Measurements from ENCODE around the gene C2orf92. TPM values are rescaled to one million over a fixed set of nuclear protein-coding genes. Genes with fewer than 3 reads are reported as not detected.
"Not testable (repeated sequence)": the region's sequence is repeated elsewhere in the genome, so short reads cannot be mapped to it uniquely, and the experiment has no call there.

Gene C2orf92
- total RNA-seq, 2 experiments from 2014 or later = 5.9 to 11.2 TPM

DNA sequence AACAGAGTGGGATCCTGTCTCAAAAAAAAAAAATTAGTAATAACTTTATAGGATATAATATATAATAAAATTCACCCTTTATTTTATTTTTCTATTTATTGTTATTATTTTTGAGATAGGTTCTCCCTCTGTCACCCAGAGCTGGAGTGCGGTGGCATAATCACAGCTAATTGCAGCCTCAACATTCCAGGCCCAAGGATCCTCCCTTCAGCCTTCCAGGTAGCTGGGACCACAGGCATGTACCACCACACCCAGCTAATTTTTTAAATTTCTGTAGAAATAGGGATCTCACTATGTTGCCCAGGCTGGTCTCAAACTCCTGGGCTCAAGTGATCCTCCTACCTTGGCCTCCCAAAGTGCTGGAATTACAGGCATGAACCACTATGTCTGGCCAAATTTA is 958 bp downstream of the C2orf92 start:
- Histone ChIP-seq H3K79me2 (ENCODE audit: insufficient read depth, low read depth, low read length) (no peaks in the 10 kb centered on the region), H3K4me2 (ENCODE audit: low read length) (no peak overlapping the region), H4K20me1 (ENCODE audit: insufficient read depth, low read length) (no peaks in the 10 kb centered on the region), H3K4me1 (ENCODE audit: insufficient read depth, low read length, poor library complexity, severe bottlenecking) (peaks cover 7% of the 10 kb centered on the region), H2AFZ (ENCODE audit: low read length) (no peak overlapping the region), H3K4me3 (ENCODE audit: low read depth, low read length, poor library complexity, severe bottlenecking) (no peak overlapping the region), H3K27ac (ENCODE audit: low read depth, low read length, poor library complexity, severe bottlenecking) (no peak overlapping the region), H3K36me3 (ENCODE audit: insufficient read depth, low read length) (no peaks in the 10 kb centered on the region), H3K9me2 (ENCODE audit: insufficient read depth, low read length) (no peaks in the 10 kb centered on the region), H3K9me3 (ENCODE audit: low read length) (no peaks in the 10 kb centered on the region)
- no peak for DNase-seq (ENCODE audit: low spot score)
- intact Hi-C loops (cut with micrococcal nuclease; ENCODE audit: unreplicated experiment) = no loop called here
- ChIA-PET POLR2A (no interaction called here), CTCF (ENCODE audit: unreplicated experiment) (no interaction called here)
- BruUV-seq (replicated peaks) = no TSS peak
- TF ChIP-seq, protein P1, sequence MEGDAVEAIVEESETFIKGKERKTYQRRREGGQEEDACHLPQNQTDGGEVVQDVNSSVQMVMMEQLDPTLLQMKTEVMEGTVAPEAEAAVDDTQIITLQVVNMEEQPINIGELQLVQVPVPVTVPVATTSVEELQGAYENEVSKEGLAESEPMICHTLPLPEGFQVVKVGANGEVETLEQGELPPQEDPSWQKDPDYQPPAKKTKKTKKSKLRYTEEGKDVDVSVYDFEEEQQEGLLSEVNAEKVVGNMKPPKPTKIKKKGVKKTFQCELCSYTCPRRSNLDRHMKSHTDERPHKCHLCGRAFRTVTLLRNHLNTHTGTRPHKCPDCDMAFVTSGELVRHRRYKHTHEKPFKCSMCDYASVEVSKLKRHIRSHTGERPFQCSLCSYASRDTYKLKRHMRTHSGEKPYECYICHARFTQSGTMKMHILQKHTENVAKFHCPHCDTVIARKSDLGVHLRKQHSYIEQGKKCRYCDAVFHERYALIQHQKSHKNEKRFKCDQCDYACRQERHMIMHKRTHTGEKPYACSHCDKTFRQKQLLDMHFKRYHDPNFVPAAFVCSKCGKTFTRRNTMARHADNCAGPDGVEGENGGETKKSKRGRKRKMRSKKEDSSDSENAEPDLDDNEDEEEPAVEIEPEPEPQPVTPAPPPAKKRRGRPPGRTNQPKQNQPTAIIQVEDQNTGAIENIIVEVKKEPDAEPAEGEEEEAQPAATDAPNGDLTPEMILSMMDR (conservative IDR thresholded peaks at IDR 0.05; ENCODE audit: low read length) = no peak
- TF ChIP-seq EZH2phosphoT487 (IDR thresholded peaks at IDR 0.05; ENCODE audit: borderline replicate concordance, low read depth, low read length) = no peak

DNA sequence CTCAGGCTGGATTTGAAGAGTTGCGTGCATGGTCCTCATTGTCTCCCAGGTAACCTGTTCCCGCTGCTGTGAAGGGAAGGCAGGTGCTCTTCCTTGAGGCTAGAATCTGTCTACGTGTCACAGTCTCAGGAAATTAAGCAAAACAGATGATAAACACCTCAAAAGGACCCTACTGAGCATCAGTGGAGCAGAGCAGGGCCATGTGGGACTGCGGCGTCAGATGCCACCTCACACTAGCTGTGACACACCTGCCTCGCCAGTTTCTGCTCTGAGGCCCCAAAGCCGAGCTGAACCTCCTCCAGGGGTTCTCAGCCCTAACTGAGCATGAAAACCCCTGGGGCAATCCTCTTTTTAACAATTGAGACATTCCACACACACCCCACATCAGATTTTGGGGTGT is 2.0 kb downstream of the C2orf92 start:
- H3K27ac ChIP-seq (ENCODE audit: low read depth, low read length, poor library complexity, severe bottlenecking) = no peak overlapping the region
- CTCF ChIA-PET (ENCODE audit: unreplicated experiment) = no interaction called here
- no peaks in the 10 kb centered on the region for H3K9me2 ChIP-seq (ENCODE audit: insufficient read depth, low read length)
- no peaks in the 10 kb centered on the region for H3K9me3 ChIP-seq (ENCODE audit: low read length)
- no peaks in the 10 kb centered on the region for H3K79me2 ChIP-seq (ENCODE audit: insufficient read depth, low read depth, low read length)
- peaks cover 7% of the 10 kb centered on the region for H3K4me1 ChIP-seq (ENCODE audit: insufficient read depth, low read length, poor library complexity, severe bottlenecking)
- no peaks in the 10 kb centered on the region for H4K20me1 ChIP-seq (ENCODE audit: insufficient read depth, low read length)
- no peak overlapping the region for H2AFZ ChIP-seq (ENCODE audit: low read length)
- no peak for DNase-seq (ENCODE audit: low spot score)
- H3K36me3 ChIP-seq (ENCODE audit: insufficient read depth, low read length) = no peaks in the 10 kb centered on the region
- no peak overlapping the region for H3K4me2 ChIP-seq (ENCODE audit: low read length)
- TF ChIP-seq, protein P1 (conservative IDR thresholded peaks at IDR 0.05; ENCODE audit: low read length) = no peak
- TF ChIP-seq EZH2phosphoT487 (IDR thresholded peaks at IDR 0.05; ENCODE audit: borderline replicate concordance, low read depth, low read length) = no peak
- intact Hi-C loops (cut with micrococcal nuclease; ENCODE audit: unreplicated experiment) = no loop called here
- POLR2A ChIA-PET = no interaction called here
- no peak overlapping the region for H3K4me3 ChIP-seq (ENCODE audit: low read depth, low read length, poor library complexity, severe bottlenecking)
- BruUV-seq (replicated peaks) = no TSS peak

DNA sequence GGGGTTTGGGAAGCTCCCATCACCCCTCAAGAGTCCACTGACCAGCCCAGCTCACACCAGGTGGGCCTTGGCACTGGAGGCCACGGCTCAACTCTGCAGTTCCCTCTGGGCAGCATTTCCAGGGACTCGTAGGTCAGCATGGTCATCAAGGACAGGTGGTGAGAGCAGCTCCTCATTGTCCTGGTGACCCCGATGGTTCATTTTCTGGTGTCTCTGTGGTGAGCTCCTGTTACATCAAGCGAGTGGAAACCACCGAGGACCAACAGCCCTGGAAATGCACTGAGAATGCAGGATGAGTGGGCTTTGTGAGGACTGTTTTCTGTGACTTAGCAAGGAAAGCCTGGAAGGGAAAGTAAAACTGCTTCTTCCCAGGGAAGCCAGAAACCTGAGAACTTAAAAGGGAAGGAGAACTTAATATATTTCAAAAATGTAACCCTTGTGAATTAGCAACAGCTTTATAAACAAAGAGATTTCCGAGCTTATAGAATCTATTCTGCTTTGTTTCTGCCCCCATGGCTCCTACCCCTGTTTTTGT is 3.2 kb downstream of the C2orf92 start:
- CTCF ChIA-PET (ENCODE audit: unreplicated experiment); H3K9me2 ChIP-seq (ENCODE audit: insufficient read depth, low read length); H3K4me3 ChIP-seq (ENCODE audit: low read depth, low read length, poor library complexity, severe bottlenecking); H3K4me1 ChIP-seq (ENCODE audit: insufficient read depth, low read length, poor library complexity, severe bottlenecking); H2AFZ ChIP-seq (ENCODE audit: low read length); H3K27ac ChIP-seq (ENCODE audit: low read depth, low read length, poor library complexity, severe bottlenecking); DNase-seq (ENCODE audit: low spot score); H3K36me3 ChIP-seq (ENCODE audit: insufficient read depth, low read length); H3K4me2 ChIP-seq (ENCODE audit: low read length); intact Hi-C loops (cut with micrococcal nuclease; ENCODE audit: unreplicated experiment); H4K20me1 ChIP-seq (ENCODE audit: insufficient read depth, low read length); BruUV-seq (replicated peaks); H3K79me2 ChIP-seq (ENCODE audit: insufficient read depth, low read depth, low read length); H3K9me3 ChIP-seq (ENCODE audit: low read length): not testable (repeated sequence)
- POLR2A ChIA-PET = interaction anchor here (0.7 kb wide), 1 partner anchor 8 kb away, joined by 3 read pairs; the partner anchor contains the start of gene ACTR1B
